H1 (cell line): ENCODE results near the gene ZDHHC17. TPM values are rescaled to one million over a fixed set of nuclear protein-coding genes. Genes with fewer than 3 reads are reported as not detected.

ENCODE experiments used
- BCL11A ChIP-seq, 2 experiments: IDR thresholded peaks; one replicate each; pipeline ENCODE4 v1.6.1; 2011; ENCODE audit warnings: low read depth in 2 of 2, low read length in 2 of 2, mild to moderate bottlenecking in 2 of 2
- SRF ChIP-seq: IDR thresholded peaks from 2 replicates; pipeline ENCODE4 v1.6.1; 2011; ENCODE audit warnings: mild to moderate bottlenecking, low read depth, low read length, moderate library complexity
- polyA plus RNA-seq, 7 experiments: library from polyadenylated mRNA; depleted of rRNA in 3 of 7; stranded (reverse) in 5 of 7; unstranded in 2 of 7; fragments of >200 nt in 5 of 7; fragments of 200-250 nt in 2 of 7; gene quantifications; 1 replicate in 5 of 7; 2 replicates in 1 of 7; 4 replicates in 1 of 7; pipeline versions ENCODE4 v1.2.1 to v1.2.3, GENCODE V29; 2011 to 2013; ENCODE audit warnings: missing spikeins in 2 of 7, mixed read lengths in 2 of 7
- total RNA-seq: library from RNA; stranded (reverse); fragmentation: NEBNext Ultra II Directional; extraction: Animal tissue kit (Norgen Biotek cat#: 25700); gene quantifications from 2 replicates; pipeline ENCODE4 v1.2.1, GENCODE V29; 2021

Gene ZDHHC17
- total and polyA plus RNA-seq, 2 of the 8 experiments (the other 6 are each of a cell fraction or from before 2014, with no cell fraction given), result 27.6 to 28.9 TPM

DNA sequence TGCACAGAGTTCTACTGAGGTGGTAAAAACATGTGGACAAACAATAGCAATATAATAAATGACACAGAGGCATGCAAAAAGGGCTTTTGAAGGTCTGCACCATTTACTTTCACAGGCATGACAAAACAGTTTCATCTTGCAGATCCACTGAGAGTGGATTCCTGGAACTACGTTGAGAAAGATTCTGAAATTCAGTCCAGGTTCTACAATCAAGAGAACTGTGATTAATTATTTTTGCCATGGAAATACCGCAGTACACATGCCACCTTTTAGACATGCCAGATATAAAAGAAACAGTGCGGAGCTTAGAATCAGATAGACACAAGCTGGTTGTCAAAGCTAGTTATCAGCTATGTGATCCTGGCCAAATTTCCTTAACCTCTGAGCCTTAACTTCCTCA is 110.1 kb downstream of the ZDHHC17 start (continued):
- TF ChIP-seq BCL11A (IDR thresholded peaks at IDR 0.05; ENCODE audit: low read depth in 2 of 2, low read length in 2 of 2) (no peak), SRF (no peak)
